Naive thymus-derived CD4-positive, alpha-beta T cell (primary cell): ENCODE data around the gene PEX6. TPM values are rescaled to one million over a fixed set of nuclear protein-coding genes. Genes with fewer than 3 reads are reported as not detected.

Experiments used
- ATAC-seq: fragments of 150-1000 bp; cut with Tn5 transposase; 2 replicates; pipeline ENCODE4 v1.10.0; 2021; ENCODE audit warnings: mild to moderate bottlenecking, moderate library complexity
- CTCF ChIA-PET: fragments of 350-600 bp; sonication (Branson Sonifier 250); formaldehyde crosslinking; loops from one replicate; lab custom pipeline; 2021; ENCODE audit warnings: antibody characterized with exemption; lab: Charles Lee
- POLR2A ChIA-PET: fragments of 350-600 bp; sonication (Branson Sonifier 250); formaldehyde crosslinking; loops from one replicate; lab custom pipeline; 2021; ENCODE audit warnings: antibody characterized with exemption, inconsistent platforms; lab: Charles Lee
- DNase-seq, 9 donors: peaks; one replicate each; pipeline versions ENCODE4 v3.0.0 to v3.0.0-alpha.2; 2020 to 2022; ENCODE audit warnings: mixed read lengths in 1 of 9
- H3K27ac ChIP-seq: one replicate; pipeline ENCODE4 v1.7.0; 2013; ENCODE audit warnings: mild to moderate bottlenecking, low read depth, low read length, moderate library complexity
- H3K27me3 ChIP-seq, 2 donors: one replicate each; pipeline ENCODE4 v1.7.0; 2013; ENCODE audit warnings: low read length in 2 of 2, mild to moderate bottlenecking in 2 of 2, moderate library complexity in 2 of 2; ENCODE audit not compliant: control insufficient read depth in 2 of 2, insufficient read depth in 2 of 2
- H3K36me3 ChIP-seq, 3 experiments: 1 replicate in 2 of 3; 2 replicates in 1 of 3; pipeline ENCODE4 v1.7.0; 2013; ENCODE audit warnings: low read length in 3 of 3, mild to moderate bottlenecking in 3 of 3, moderate library complexity in 1 of 3; ENCODE audit not compliant: insufficient read depth in 3 of 3, control insufficient read depth in 2 of 3
- H3K4me1 ChIP-seq, 2 donors: one replicate each; pipeline ENCODE4 v1.7.0; 2013; ENCODE audit warnings: low read length in 2 of 2, mild to moderate bottlenecking in 2 of 2, moderate library complexity in 1 of 2; ENCODE audit not compliant: control insufficient read depth in 2 of 2, insufficient read depth in 2 of 2
- H3K4me3 ChIP-seq: 2 replicates; pipeline ENCODE4 v1.7.0; 2013; ENCODE audit warnings: mild to moderate bottlenecking, low read length
- H3K9me3 ChIP-seq, 3 experiments: 1 replicate in 2 of 3; 2 replicates in 1 of 3; pipeline ENCODE4 v1.7.0; 2013; ENCODE audit warnings: low read length in 3 of 3; ENCODE audit not compliant: control insufficient read depth in 2 of 3
- H3K27ac Mint-ChIP-seq, 9 donors: one replicate each; pipeline ENCODE4 v1.8.0; 2020 to 2022; ENCODE audit warnings: mixed read lengths in 9 of 9, mild to moderate bottlenecking in 8 of 9, moderate library complexity in 5 of 9, inconsistent platforms in 2 of 9
- H3K27me3 Mint-ChIP-seq, 5 donors: one replicate each; pipeline ENCODE4 v1.8.0; 2021 to 2022; ENCODE audit warnings: mixed read lengths in 5 of 5, mild to moderate bottlenecking in 1 of 5
- H3K36me3 Mint-ChIP-seq, 5 donors: one replicate each; pipeline ENCODE4 v1.8.0; 2020 to 2022; ENCODE audit warnings: mixed read lengths in 5 of 5, mild to moderate bottlenecking in 3 of 5, inconsistent platforms in 1 of 5
- H3K4me1 Mint-ChIP-seq, 7 donors: one replicate each; pipeline ENCODE4 v1.8.0; 2020 to 2022; ENCODE audit warnings: mixed read lengths in 7 of 7, mild to moderate bottlenecking in 3 of 7, inconsistent platforms in 1 of 7
- H3K4me3 Mint-ChIP-seq, 10 donors: one replicate each; pipeline ENCODE4 v1.8.0; 2020 to 2022; ENCODE audit warnings: mild to moderate bottlenecking in 10 of 10, mixed read lengths in 10 of 10, moderate library complexity in 6 of 10, inconsistent platforms in 2 of 10
- H3K9me3 Mint-ChIP-seq, 11 donors: one replicate each; pipeline ENCODE4 v1.8.0; 2020 to 2022; ENCODE audit warnings: mixed read lengths in 11 of 11, mild to moderate bottlenecking in 4 of 11, inconsistent platforms in 1 of 11, moderate library complexity in 1 of 11
- intact Hi-C, 2 donors: fragments of 100-400 bp; cut with micrococcal nuclease; formaldehyde crosslinking; loops; one replicate each; pipeline ENCODE4 v1.15.1; 2023
- polyA plus RNA-seq, 2 donors: library from polyadenylated mRNA; unstranded; fragments of 300-500 nt; fragmentation: Illumina TruSeq; gene quantifications; one replicate each; pipeline ENCODE4 v1.2.3, GENCODE V29; 2021
- total RNA-seq, 6 experiments: library from RNA in 5 of 6; stranded (reverse) in 5 of 6; gene quantifications; 1 replicate in 5 of 6; 2 replicates in 1 of 6; pipeline ENCODE4 v1.2.3 and lab custom pipeline; 2021 to 2026

The PEX6 gene
- total and polyA plus RNA-seq, 7 experiments from 2014 or later = 14.1 to 42.3 (median 24.6) TPM

DNA sequence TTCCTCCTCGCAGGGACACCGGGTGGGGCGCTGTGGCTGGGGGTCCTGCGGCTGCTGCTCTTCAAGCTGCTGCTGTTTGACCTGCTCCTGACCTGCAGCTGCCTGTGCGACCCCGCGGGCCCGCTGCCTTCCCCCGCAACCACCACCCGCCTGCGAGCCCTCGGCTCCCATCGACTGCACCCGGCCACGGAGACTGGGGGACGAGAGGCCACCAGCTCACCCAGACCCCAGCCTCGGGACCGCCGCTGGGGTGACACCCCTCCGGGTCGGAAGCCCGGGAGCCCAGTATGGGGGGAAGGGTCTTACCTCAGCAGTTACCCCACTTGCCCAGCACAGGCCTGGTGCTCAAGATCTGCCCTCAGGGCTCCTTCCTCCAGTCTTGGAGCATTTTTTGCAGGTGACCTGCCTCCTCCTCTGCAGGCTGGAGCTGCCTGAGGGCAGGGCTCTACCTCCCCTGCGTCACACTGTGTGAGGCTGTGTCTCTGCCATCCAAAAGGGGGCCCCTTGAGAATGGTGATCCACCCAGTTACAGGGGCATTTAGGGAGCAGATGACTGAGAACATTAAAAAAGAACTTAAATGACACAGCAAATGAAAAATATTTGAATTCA, 53.6 kb downstream of the PEX6 start:
- ChIA-PET CTCF (no interaction called here), POLR2A (interaction anchor here (0.6 kb wide), 1 partner anchor 115 kb away, joined by 3 read pairs; no protein-coding TSS in a partner anchor)
- intact Hi-C loops = loop anchor here in 1 of 2 donors (5.0 kb wide), 3 partner anchors 33 to 502 kb away; partner anchors contain the start of gene ABCC10
- no peak for ATAC-seq
- H3K4me3 ChIP-seq = no peak overlapping the region
- DNase-seq = no peak
- H3K4me1 ChIP-seq = peaks cover 5 to 8% of the 10 kb centered on the region in 2 donors
- no peaks in the 10 kb centered on the region for H3K36me3 ChIP-seq
- Mint-ChIP-seq H3K4me1 (peaks cover 9 to 17% (median 13%) of the 10 kb centered on the region in 7 donors), H3K27ac (peak overlapping the region in 6 of 9 donors; percentile 45 to 99 (median 62)), H3K36me3 (peaks cover 0 to 5% (median 2%) of the 10 kb centered on the region in 5 donors), H3K4me3 (no peak overlapping the region), H3K9me3 (no peaks in the 10 kb centered on the region), H3K27me3 (peaks cover 0 to 4% (median 0%) of the 10 kb centered on the region in 5 donors)
- H3K27ac ChIP-seq = no peak overlapping the region
- H3K9me3 ChIP-seq = no peaks in the 10 kb centered on the region
- no peaks in the 10 kb centered on the region for H3K27me3 ChIP-seq

DNA sequence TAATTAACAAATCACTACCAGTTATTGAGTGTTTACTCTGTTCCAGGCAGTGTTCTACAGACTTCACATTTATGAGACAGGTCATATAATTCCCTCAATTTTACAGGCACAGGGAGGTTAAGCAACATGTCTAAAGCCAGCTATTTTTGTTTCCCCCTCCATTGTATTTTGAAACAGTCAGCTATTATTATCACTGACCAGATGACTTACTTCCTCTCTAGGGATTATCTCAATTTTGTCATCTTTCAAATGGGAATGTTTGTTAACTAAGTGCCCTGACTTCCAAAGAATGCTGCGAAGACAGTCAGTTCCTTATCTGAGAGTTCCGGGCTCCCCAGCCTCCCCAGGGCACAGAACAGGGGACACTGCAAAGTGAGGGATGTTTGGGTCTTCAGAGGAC, 55.3 kb downstream of the PEX6 start:
- H3K27me3 ChIP-seq = no peaks in the 10 kb centered on the region
- Mint-ChIP-seq H3K27me3 (peaks cover 0 to 4% (median 0%) of the 10 kb centered on the region in 5 donors), H3K9me3 (no peaks in the 10 kb centered on the region), H3K4me1 (peaks cover 4 to 8% (median 5%) of the 10 kb centered on the region in 7 donors), H3K4me3 (no peak overlapping the region), H3K27ac (peak overlapping the region in 1 of 9 donors; percentile 28), H3K36me3 (peaks cover 0 to 2% (median 0%) of the 10 kb centered on the region in 5 donors)
- POLR2A ChIA-PET = interaction anchor here (0.5 to 0.6 kb wide), 3 partner anchors 239 to 605 kb away, joined by 3 read pairs; no protein-coding TSS in a partner anchor
- H3K4me1 ChIP-seq = peaks cover 4 to 5% of the 10 kb centered on the region in 2 donors
- no peaks in the 10 kb centered on the region for H3K36me3 ChIP-seq
- ATAC-seq (no peak), DNase-seq (no peak)
- intact Hi-C loops = no loop called here
- no peak overlapping the region for H3K27ac ChIP-seq
- H3K4me3 ChIP-seq = no peak overlapping the region
- no peaks in the 10 kb centered on the region for H3K9me3 ChIP-seq
- CTCF ChIA-PET = no interaction called here

DNA sequence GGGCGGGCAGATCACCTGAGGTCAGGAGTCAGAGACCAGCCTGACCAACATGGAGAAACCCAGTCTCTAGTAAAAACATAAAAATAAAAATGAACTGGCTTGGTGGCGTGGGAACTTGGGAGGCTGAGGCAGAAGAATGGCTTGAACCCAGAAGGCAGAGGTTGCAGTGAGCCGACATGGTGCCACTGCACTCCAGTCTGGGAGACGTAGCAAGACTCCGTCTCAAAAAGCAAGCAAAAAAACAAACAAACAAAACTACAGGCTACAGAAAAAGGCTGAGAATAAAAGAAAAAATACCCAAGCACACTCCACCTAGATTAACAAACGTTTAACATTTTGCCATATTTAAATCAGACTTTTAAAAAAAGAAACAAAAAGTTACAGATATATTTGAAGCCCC, 57.2 kb downstream of the PEX6 start:
- H3K4me1 ChIP-seq = no peaks in the 10 kb centered on the region
- no peak for ATAC-seq
- CTCF ChIA-PET = no interaction called here
- no peak for DNase-seq
- no peaks in the 10 kb centered on the region for H3K9me3 ChIP-seq
- H3K27ac ChIP-seq = no peak overlapping the region
- Mint-ChIP-seq H3K9me3 (no peaks in the 10 kb centered on the region), H3K27ac (no peak overlapping the region), H3K4me1 (peaks cover 0 to 3% (median 0%) of the 10 kb centered on the region in 7 donors), H3K36me3 (no peaks in the 10 kb centered on the region), H3K4me3 (no peak overlapping the region), H3K27me3 (peaks cover 0 to 4% (median 0%) of the 10 kb centered on the region in 5 donors)
- POLR2A ChIA-PET = no interaction called here
- H3K4me3 ChIP-seq = no peak overlapping the region
- no peaks in the 10 kb centered on the region for H3K27me3 ChIP-seq
- H3K36me3 ChIP-seq = no peaks in the 10 kb centered on the region
- intact Hi-C loops = no loop called here

DNA sequence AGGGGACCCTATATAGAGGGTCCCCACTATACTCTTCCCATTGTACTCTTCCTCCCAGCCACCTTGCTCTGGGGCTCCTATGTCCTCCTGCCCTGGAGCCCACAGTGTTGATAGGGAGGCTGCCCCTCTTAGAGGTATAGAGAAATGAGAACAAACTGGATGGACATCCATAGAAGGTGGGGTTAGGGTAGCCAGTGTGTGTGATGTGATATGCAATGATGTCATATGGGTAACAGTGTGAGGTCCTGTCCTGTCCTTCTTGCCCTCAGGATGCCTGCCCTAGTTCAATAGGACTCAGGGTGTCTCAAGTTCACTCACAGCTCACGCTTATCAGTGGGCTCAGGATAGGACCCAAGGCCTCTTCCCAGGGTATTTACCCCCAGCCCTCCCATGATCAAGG, 62.7 kb downstream of the PEX6 start:
- ChIA-PET CTCF (interaction anchor here (0.9 to 1.1 kb wide), 2 partner anchors 54 to 227 kb away, joined by 4 read pairs; no protein-coding TSS in a partner anchor), POLR2A (no interaction called here)
- Mint-ChIP-seq H3K4me1 (peaks cover 0 to 3% (median 1%) of the 10 kb centered on the region in 7 donors), H3K9me3 (no peaks in the 10 kb centered on the region), H3K4me3 (no peak overlapping the region), H3K27ac (no peak overlapping the region), H3K27me3 (peaks cover 2 to 17% (median 6%) of the 10 kb centered on the region in 5 donors), H3K36me3 (no peaks in the 10 kb centered on the region)
- H3K9me3 ChIP-seq = no peaks in the 10 kb centered on the region
- ATAC-seq (no peak), DNase-seq (no peak)
- no peaks in the 10 kb centered on the region for H3K4me1 ChIP-seq
- no peaks in the 10 kb centered on the region for H3K27me3 ChIP-seq
- no peak overlapping the region for H3K27ac ChIP-seq
- no peaks in the 10 kb centered on the region for H3K36me3 ChIP-seq
- no peak overlapping the region for H3K4me3 ChIP-seq
- intact Hi-C loops = no loop called here

DNA sequence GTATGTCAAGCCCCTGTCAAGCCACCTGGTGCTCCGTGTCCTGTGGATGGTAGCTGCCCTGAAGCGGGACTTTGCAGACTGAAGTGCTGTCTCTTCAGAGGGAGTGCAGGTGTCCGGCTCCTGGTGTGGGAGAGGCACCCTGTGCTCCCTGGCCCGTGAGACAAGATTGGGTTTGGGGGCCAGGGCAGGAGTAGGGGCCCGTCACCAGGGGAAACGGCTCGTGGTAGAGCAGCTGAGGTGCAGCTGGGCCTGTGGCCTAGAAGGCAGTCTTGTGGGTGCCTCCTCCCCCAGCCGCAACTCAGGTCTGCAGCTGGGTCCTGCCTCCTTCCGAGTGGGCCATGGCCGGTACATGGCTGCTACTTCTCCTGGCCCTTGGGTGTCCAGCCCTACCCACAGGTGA, 63.2 kb downstream of the PEX6 start, which contains the start of gene PTCRA:
Gene PTCRA, plus strand, starts transcription at position 322 of the 400 bp plus-strand sequence. Its CDS starts 17 bp downstream, at position 339.
- DNase-seq = no peak
- Histone ChIP-seq H3K4me3 (no peak within 1 kb of the TSS), H3K36me3 (no peaks in the 10 kb centered on the region), H3K9me3 (no peaks in the 10 kb centered on the region), H3K27ac (no peak within 1 kb of the TSS), H3K27me3 (no peaks in the 10 kb centered on the region), H3K4me1 (no peaks in the 10 kb centered on the region)
- Mint-ChIP-seq H3K4me1 (peaks cover 0 to 6% (median 4%) of the 10 kb centered on the region in 7 donors), H3K4me3 (no peak within 1 kb of the TSS), H3K27me3 (peaks cover 5 to 19% (median 9%) of the 10 kb centered on the region in 5 donors), H3K27ac (peak within 1 kb of the TSS in 1 of 9 donors; percentile 14), H3K36me3 (no peaks in the 10 kb centered on the region), H3K9me3 (no peaks in the 10 kb centered on the region)
- ChIA-PET CTCF (interaction anchor here (0.6 kb wide), 1 partner anchor 12 kb away, joined by 3 read pairs; no protein-coding TSS in a partner anchor), POLR2A (no interaction called here)
- intact Hi-C loops = no loop called here
- no peak for ATAC-seq

- Histone ChIP-seq H3K27ac (no peak overlapping the region), H3K27me3 (no peaks in the 10 kb centered on the region), H3K4me3 (no peak overlapping the region), H3K36me3 (no peaks in the 10 kb centered on the region), H3K4me1 (no peaks in the 10 kb centered on the region), H3K9me3 (no peaks in the 10 kb centered on the region)
- intact Hi-C loops = no loop called here
- CTCF ChIA-PET = interaction anchor here (0.6 kb wide), 1 partner anchor 282 kb away, joined by 4 read pairs; no protein-coding TSS in a partner anchor
- POLR2A ChIA-PET = interaction anchor here (1.4 kb wide), 1 partner anchor 87 kb away, joined by 3 read pairs; no protein-coding TSS in a partner anchor
- Mint-ChIP-seq H3K27ac (no peak overlapping the region), H3K4me3 (no peak overlapping the region), H3K27me3 (peaks cover 5 to 19% (median 9%) of the 10 kb centered on the region in 5 donors), H3K36me3 (no peaks in the 10 kb centered on the region), H3K9me3 (no peaks in the 10 kb centered on the region), H3K4me1 (peaks cover 0 to 6% (median 4%) of the 10 kb centered on the region in 7 donors)
- ATAC-seq = no peak
- DNase-seq = no peak
These were observed 64.4 kb downstream of the PEX6 start for GRCh38 chr6:42914546-42914945.
